Activated T-cell treated with anti-CD3 and anti-CD28 coated beads, Interleukin-2, amount 50 U/mL, for 24 hours (primary cell): Measurements from ENCODE around the gene RAP1A.

Source experiments
- DNase-seq: peaks from one replicate; pipeline ENCODE4 v3.0.0-alpha.2; 2020
- H3K27ac Mint-ChIP-seq: 2 replicates; pipeline ENCODE4 v1.8.0; 2020; ENCODE audit warnings: mild to moderate bottlenecking, mixed read lengths
- H3K27me3 Mint-ChIP-seq: 2 replicates; pipeline ENCODE4 v1.8.0; 2020; ENCODE audit warnings: mixed read lengths
- H3K36me3 Mint-ChIP-seq: 2 replicates; pipeline ENCODE4 v1.8.0; 2020; ENCODE audit warnings: low read depth, mixed read lengths
- H3K4me1 Mint-ChIP-seq: 2 replicates; pipeline ENCODE4 v1.8.0; 2020; ENCODE audit warnings: low read depth, mixed read lengths
- H3K4me3 Mint-ChIP-seq: 2 replicates; pipeline ENCODE4 v1.8.0; 2020; ENCODE audit warnings: mild to moderate bottlenecking, moderate library complexity, mixed read lengths
- H3K9me3 Mint-ChIP-seq: 2 replicates; pipeline ENCODE4 v1.8.0; 2020; ENCODE audit warnings: mixed read lengths

Gene RAP1A

DNA sequence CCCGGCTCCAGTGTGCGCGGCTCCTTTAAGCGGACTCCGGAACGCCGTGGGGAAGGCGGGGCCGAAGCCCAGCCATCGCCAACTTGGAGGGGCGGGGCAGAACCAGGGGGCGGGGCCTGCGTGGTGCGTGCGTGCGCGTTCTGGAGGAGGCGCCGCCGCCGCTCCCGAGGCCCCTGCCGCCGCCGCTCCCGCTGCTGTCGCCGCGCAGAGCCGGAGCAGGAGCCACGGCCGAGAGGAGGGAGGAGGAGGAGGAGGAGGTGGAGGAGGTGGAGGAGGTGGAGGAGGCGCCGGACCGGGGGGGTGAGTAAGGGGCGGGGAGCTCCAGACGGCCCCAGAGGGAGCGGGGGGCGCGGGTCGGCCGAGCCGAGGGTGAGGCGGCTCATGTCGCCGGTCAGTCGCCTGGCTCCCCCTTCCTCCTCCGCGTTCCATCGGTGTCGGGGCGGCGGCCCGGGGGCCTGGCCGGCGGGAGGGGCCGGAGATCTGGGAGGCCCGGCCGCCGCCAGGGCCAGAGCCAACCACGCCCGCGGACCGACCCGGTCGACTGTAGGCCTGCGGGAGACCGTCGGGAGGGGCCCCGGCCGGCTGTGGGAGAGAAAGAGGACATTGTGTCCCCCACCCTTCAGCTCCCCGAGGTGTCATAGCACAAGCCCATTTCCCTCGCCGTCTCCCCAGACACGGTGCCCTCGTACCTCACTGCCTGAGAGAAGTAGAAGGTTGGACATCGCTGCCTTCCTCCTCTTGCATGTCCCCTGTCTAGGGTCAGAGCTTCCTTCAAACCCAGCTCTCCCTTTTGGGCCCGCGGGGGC, at the start of gene RAP1A:
TSS of gene RAP1A (plus strand) at position 155 of the 806 bp plus-strand sequence. CDS start 71,572 bp downstream, outside the sequence.
- Mint-ChIP-seq H3K4me3 (peak within 1 kb of the TSS; percentile 92), H3K36me3 (peaks cover 41% of the 10 kb centered on the region), H3K9me3 (no peaks in the 10 kb centered on the region), H3K27ac (peak within 1 kb of the TSS; percentile 95), H3K27me3 (no peaks in the 10 kb centered on the region), H3K4me1 (peaks cover 75% of the 10 kb centered on the region)
- peak; percentile 97 for DNase-seq

DNA sequence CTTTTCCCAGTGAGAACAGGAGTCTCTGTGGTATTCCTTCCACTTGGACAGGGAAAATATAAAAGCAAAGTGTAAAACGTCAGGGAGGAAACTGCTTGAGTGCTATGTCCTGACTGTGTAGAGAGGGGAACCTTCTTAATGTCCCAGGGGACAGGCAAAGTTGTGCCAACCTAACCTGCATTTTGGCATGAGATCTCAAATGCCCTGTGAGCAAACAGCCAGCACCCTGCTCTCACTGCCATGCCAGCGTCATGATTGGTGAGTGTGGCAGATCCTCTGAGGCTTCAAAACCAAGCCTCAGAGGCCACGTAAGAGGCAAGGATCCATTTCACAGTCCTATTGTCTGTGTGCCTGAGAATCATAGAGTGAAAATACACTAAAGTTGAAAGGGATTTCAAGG, 49.7 kb upstream of the RAP1A start:
- Mint-ChIP-seq H3K4me1 (peaks cover 21% of the 10 kb centered on the region), H3K36me3 (no peaks in the 10 kb centered on the region), H3K27me3 (no peaks in the 10 kb centered on the region), H3K9me3 (no peaks in the 10 kb centered on the region), H3K4me3 (no peak overlapping the region), H3K27ac (no peak overlapping the region)
- no peak for DNase-seq

DNA sequence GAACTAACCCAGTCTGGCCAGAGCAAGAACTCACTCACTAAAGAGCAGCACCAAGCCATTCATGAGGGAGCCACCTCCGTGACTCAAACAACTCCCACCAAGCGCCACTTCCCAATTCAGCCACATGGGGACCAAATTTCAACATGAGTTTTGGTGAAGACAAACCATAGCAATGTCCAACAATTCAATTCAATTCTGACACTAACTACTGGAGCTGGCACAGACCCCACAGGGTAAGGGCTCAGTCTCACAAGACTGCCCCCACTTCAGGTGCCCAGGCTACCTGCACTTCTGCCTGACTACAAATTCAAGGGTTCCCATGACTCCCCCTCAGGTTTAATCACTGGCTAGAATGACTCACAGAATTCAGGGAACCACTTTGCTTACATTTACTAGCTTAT, 48.8 kb upstream of the RAP1A start:
- Mint-ChIP-seq H3K4me3 (peak overlapping the region; percentile 18), H3K9me3 (no peaks in the 10 kb centered on the region), H3K4me1 (peaks cover 21% of the 10 kb centered on the region), H3K27ac (peak overlapping the region; percentile 55), H3K36me3 (no peaks in the 10 kb centered on the region), H3K27me3 (no peaks in the 10 kb centered on the region)
- peak; percentile 53 for DNase-seq

DNA sequence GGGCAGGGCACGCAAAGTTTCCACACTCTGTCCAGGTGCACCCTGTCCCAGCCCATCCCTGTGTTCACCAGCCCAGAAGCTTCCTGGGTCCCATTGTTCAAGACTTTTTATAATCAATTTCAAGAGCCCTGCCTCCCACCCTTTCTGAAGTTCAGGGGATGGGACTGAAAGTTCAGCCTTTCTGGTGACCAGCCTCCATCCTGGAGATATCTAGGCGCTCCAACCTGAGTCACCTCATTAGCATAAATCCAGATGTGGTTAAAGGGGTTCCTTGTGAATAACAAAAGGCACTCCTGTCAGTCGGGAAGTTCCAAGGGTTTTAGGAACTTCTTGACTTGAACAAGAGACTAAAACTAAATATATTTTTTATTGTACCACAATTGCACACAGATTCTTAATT, 48.4 kb upstream of the RAP1A start:
- no peaks in the 10 kb centered on the region for H3K27me3 Mint-ChIP-seq
- H3K36me3 Mint-ChIP-seq = no peaks in the 10 kb centered on the region
- DNase-seq = no peak
- peak overlapping the region; percentile 55 for H3K27ac Mint-ChIP-seq
- H3K9me3 Mint-ChIP-seq = no peaks in the 10 kb centered on the region
- H3K4me3 Mint-ChIP-seq = no peak overlapping the region
- peaks cover 21% of the 10 kb centered on the region for H3K4me1 Mint-ChIP-seq

DNA sequence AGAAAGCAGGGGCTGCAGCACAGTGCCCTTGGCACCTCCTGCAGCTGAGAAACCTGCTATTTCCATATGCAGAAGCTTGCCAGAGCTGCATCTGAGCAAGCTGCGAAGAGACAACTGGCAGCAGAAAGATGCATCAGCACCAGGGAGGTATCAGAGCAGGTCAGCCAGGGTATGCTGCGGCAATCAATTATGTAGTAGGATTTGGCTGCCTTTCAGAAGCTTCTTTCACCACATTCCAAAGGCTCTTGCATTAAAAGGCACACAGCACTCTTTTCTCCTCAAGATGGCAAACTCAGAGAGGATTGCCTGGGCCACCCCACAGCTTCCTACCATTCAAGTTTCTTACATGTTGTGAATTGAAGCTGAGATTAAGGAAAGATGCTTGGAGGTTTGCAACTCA, 47.6 kb upstream of the RAP1A start:
- no peak overlapping the region for H3K4me3 Mint-ChIP-seq
- H3K4me1 Mint-ChIP-seq = peaks cover 21% of the 10 kb centered on the region
- no peaks in the 10 kb centered on the region for H3K27me3 Mint-ChIP-seq
- no peak for DNase-seq
- no peak overlapping the region for H3K27ac Mint-ChIP-seq
- H3K9me3 Mint-ChIP-seq = no peaks in the 10 kb centered on the region
- H3K36me3 Mint-ChIP-seq = no peaks in the 10 kb centered on the region

DNA sequence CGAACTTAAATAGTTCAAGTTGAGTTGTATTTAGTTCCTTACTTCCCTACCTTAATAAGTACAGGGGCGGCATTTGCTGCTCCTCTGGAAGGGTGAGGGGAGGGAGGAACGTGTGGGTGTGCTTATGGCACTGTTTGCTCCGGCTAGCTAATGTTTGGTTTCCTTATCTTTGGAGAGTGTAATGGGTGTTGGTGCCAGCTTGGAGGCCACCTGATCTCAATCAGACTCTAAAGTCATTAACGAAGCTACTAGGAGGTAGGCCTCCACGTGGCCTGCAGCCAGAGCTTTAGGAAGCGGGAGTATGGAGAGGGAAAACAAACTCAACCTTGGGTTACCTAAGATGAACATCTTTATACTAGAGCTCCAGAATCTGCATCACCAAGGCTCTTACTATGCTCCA, 43.0 kb upstream of the RAP1A start:
- H3K36me3 Mint-ChIP-seq = no peaks in the 10 kb centered on the region
- DNase-seq = no peak
- no peaks in the 10 kb centered on the region for H3K9me3 Mint-ChIP-seq
- no peak overlapping the region for H3K4me3 Mint-ChIP-seq
- peaks cover 8% of the 10 kb centered on the region for H3K4me1 Mint-ChIP-seq
- H3K27me3 Mint-ChIP-seq = no peaks in the 10 kb centered on the region
- H3K27ac Mint-ChIP-seq = no peak overlapping the region

DNA sequence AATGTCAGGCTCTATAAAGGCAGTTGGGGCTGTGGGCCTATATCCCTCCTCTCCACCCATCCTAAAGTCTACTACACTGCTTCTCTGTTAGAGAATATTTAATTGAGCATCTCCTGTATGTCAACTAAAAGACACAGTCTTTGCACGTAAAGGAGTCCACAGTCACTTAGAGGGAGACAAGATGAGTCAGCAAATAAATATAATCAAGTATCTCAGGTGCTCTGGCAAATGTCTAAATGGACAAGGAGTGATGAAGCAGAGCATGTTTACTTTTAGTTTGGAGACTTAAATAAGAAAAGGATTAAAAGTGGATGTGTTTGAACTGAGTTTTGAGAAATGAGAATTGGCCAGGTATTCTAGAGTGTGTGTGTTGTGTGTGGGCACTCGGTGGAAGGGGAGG, 41.8 kb upstream of the RAP1A start:
- Mint-ChIP-seq H3K4me1 (peaks cover 3% of the 10 kb centered on the region), H3K27ac (no peak overlapping the region)

DNA sequence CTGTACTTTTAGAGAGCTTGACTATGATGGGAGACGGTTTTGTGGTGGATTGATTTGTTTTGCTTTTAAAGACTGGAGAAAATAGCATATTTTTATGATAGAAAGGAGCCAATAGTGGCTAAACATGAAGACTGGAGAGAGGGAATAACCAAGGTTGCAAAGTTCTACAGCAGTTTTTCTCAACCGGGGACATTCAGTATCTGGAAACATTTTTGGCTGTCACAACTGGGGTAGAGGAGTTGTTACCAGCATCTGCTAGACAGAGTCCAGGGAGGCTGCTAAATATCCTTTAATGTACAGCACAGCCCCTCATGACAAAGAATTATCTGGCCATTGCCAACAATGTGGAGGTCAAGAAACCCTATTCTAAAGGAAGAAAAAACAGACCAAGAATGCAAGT, 38.4 kb upstream of the RAP1A start:
- no peak for DNase-seq
- Mint-ChIP-seq H3K36me3 (no peaks in the 10 kb centered on the region), H3K4me3 (no peak overlapping the region), H3K27me3 (no peaks in the 10 kb centered on the region), H3K27ac (no peak overlapping the region), H3K9me3 (no peaks in the 10 kb centered on the region), H3K4me1 (peaks cover 5% of the 10 kb centered on the region)

More for the DNA sequence above, 41.8 kb upstream of the RAP1A start:
- no peak overlapping the region for H3K4me3 Mint-ChIP-seq
- DNase-seq = no peak
- H3K27me3 Mint-ChIP-seq = no peaks in the 10 kb centered on the region
- H3K36me3 Mint-ChIP-seq = no peaks in the 10 kb centered on the region
- H3K9me3 Mint-ChIP-seq = no peaks in the 10 kb centered on the region

DNA sequence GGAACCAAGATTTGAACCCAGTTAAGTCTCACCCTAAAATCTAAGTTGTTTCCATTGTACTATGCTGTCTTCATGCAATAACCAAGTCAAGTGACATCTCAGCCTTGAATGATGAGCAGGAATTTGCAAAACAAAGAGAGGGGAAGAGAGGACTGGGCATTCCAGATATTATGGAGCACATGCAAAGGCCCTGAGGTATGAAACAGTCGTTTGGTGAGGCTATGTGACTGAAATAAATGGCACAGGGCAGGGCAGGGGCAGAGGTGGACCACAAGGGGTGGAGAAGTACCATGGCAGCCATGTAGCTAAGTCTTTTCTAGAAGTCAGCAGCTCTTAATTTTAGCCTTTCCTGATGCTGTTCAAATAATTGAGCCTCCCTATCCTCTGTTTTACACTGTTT, 37.6 kb upstream of the RAP1A start:
- H3K9me3 Mint-ChIP-seq = no peaks in the 10 kb centered on the region
- no peaks in the 10 kb centered on the region for H3K27me3 Mint-ChIP-seq
- H3K4me3 Mint-ChIP-seq = no peak overlapping the region
- no peak for DNase-seq
- no peak overlapping the region for H3K27ac Mint-ChIP-seq
- peaks cover 5% of the 10 kb centered on the region for H3K4me1 Mint-ChIP-seq
- no peaks in the 10 kb centered on the region for H3K36me3 Mint-ChIP-seq

DNA sequence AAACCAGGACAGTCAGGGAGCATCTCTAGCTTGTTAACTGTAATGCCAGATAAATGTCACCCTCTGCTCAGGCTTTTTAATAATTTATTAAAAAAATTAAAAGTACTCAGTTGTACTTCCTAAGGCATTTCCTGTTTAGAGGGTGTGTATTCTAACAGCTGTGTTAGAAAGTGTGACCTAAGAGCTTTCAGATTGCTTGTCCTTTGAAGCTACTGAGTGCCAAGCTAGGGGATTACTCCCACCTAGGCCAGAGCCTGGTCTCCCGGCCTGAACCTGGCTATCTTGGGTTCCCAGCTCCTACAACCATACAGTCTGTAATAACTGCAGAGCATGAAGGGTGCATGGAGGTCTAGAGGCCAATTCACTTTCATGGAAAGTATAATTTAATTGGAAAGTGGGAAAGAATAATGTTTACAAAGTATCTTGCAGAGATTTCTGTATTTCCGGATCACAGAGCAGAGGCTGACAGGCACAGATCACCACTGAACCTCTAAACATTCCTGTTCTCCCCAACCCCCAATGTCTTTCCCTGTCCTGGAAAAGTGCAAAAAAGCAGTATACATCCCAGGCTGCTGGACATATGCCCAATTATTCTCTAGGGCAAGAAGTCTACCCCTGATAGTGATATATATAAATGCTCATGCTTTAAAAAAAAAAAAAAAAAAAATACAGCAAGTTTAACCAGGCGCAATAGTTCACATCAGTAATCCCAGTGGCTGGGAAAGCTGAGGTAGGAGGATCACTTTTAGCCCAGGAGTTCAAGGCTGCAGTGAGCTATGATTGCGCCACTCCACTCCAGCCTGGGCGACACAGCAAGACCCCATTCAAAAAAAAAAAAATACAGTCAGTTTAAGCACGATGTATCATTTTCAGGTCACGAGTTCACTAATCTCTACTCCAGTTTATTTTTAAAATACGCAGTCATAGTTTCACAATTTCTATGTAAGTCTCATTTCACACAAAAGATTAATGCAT, 36.7 kb upstream of the RAP1A start:
- no peak for DNase-seq
- Mint-ChIP-seq H3K36me3 (no peaks in the 10 kb centered on the region), H3K4me1 (peaks cover 4% of the 10 kb centered on the region), H3K4me3 (no peak overlapping the region), H3K27ac (no peak overlapping the region), H3K27me3 (no peaks in the 10 kb centered on the region), H3K9me3 (no peaks in the 10 kb centered on the region)

DNA sequence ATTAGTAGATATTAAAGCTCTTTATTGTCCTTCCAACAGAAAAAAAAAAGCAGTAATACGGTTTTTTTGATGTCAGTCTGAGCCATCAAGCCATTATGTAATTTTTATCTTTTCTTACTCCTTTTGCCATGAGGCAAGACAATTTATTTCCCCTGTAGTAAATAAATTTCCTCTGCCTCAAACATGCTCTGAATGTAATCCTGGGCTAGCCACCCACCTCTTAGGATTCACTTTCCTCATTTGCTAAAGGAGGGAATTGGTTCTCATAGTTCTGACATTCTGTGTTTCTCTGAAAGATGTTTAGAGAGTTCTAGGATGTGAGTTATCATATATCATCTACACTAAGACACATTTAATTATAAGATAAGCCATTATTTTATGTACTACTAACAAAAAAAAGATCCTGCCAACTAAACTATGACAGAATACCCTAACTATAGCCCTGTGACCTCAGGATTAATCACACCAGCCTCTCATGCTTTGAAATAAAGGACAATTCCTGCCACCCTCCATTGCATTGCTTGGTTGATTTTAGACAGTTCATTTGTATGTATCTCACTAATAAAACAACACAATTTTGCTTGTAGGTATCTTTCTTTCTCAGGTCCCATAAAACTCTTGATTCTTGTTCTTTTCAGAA, 34.0 kb upstream of the RAP1A start:
- DNase-seq = no peak
- H3K4me3 Mint-ChIP-seq = no peak overlapping the region
- no peaks in the 10 kb centered on the region for H3K9me3 Mint-ChIP-seq
- no peaks in the 10 kb centered on the region for H3K36me3 Mint-ChIP-seq
- no peak overlapping the region for H3K27ac Mint-ChIP-seq
- no peaks in the 10 kb centered on the region for H3K27me3 Mint-ChIP-seq
- H3K4me1 Mint-ChIP-seq = peaks cover 10% of the 10 kb centered on the region

DNA sequence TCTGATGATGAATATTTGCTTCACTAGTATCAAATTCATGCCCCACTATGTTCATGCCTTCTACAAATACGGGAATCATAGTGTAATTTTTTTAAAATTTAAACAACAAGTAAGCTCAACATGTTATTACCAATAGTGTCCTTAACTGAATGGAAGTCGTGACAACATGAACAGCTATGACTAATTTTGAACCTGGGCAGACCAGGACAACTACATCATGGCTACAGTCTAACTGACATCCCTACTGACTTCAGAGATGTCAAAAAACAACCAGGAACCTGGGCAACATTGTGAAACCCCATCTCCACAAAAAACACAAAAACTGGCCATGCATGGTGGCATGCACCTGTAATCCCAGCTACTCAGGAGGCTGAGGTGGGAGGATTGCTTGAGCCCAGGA, 33.5 kb upstream of the RAP1A start:
- Mint-ChIP-seq H3K36me3 (no peaks in the 10 kb centered on the region), H3K27me3 (no peaks in the 10 kb centered on the region), H3K27ac (no peak overlapping the region), H3K4me1 (peaks cover 15% of the 10 kb centered on the region), H3K4me3 (no peak overlapping the region), H3K9me3 (no peaks in the 10 kb centered on the region)
- DNase-seq = no peak

DNA sequence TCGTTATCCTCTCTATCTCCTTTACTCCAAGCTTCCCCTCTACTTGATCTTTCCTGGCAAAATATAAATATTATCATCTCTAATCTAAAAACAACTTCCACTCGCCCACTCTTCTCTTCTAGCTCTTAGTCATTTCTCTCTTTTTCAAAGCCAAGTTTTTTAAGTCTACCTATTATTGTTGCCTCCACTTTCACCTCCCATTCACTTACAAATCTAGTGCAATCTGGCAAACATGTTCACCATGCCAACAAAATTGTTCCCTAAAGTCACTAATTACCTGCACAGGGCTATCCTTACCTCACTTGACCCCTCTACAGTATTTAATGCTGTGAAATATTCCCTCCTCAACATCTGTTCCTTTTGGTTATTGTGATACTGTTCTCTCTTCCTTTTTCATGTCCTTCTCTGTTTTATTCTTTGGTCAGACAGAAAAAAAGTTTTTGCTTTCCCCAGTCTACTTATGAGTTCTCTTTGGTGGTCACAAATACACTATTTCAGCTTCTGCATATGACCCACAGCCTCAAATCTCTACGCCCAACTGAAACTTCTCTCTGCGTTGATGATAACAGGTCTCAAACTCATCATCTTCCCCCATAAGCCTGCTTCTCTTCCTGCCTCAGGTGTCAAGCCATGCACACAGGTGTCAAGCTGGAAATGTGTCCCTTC, 31.9 kb upstream of the RAP1A start:
- H3K4me3 Mint-ChIP-seq = no peak overlapping the region
- no peak for DNase-seq
- H3K4me1 Mint-ChIP-seq = peaks cover 30% of the 10 kb centered on the region
- no peaks in the 10 kb centered on the region for H3K36me3 Mint-ChIP-seq
- H3K9me3 Mint-ChIP-seq = no peaks in the 10 kb centered on the region
- H3K27ac Mint-ChIP-seq = no peak overlapping the region
- H3K27me3 Mint-ChIP-seq = no peaks in the 10 kb centered on the region

DNA sequence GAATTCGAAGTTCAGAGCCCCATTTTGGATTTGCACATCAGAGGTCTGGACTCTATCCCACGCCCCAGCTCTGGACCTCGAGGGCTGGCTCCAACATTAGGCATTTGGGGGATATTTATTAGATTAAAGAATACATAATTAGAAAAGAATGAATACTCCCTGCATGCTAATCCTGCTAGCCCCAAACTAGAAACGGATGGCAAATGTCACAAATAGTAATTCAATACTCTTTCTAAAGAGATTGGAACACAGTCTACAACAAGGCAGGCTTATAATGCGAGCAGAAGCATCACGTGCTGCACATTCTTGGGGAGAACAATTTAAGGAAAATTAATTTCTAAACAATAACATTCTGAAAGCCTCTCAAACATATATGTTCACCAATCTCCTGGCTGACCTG, 27.7 kb upstream of the RAP1A start:
- H3K9me3 Mint-ChIP-seq = no peaks in the 10 kb centered on the region
- DNase-seq = no peak
- no peaks in the 10 kb centered on the region for H3K36me3 Mint-ChIP-seq
- peak overlapping the region; percentile 97 for H3K27ac Mint-ChIP-seq
- H3K4me1 Mint-ChIP-seq = peaks cover 70% of the 10 kb centered on the region
- no peak overlapping the region for H3K4me3 Mint-ChIP-seq
- no peaks in the 10 kb centered on the region for H3K27me3 Mint-ChIP-seq
